Transverse colon (tissue), 4 donors: ENCODE measurements around the gene CFAP91.

ENCODE experiments used
- CTCF ChIP-seq, 5 experiments: fragments of 200-600 bp in 3 of 5; fragments of 450-650 bp in 2 of 5; sonication (generic) in 3 of 5; IDR thresholded peaks; 1 replicate in 2 of 5; 2 replicates in 3 of 5; pipeline ENCODE4 v1.5.1; 2016 to 2017; ENCODE audit warnings: antibody characterized with exemption in 5 of 5, inconsistent platforms in 3 of 5, mild to moderate bottlenecking in 2 of 5, moderate library complexity in 1 of 5
- EP300 ChIP-seq: sonication (generic); formaldehyde crosslinking; IDR thresholded peaks from one replicate; pipeline ENCODE4 v1.6.1; 2017; ENCODE audit warnings: antibody characterized with exemption, low read depth
- POLR2A ChIP-seq: fragments of 450-650 bp; IDR thresholded peaks from one replicate; pipeline ENCODE4 v1.6.1; 2016; ENCODE audit warnings: antibody characterized with exemption, mild to moderate bottlenecking, moderate library complexity
- POLR2AphosphoS5 ChIP-seq, 3 donors: sonication (generic); formaldehyde crosslinking; IDR thresholded peaks; one replicate each; pipeline ENCODE4 v1.6.1; 2016; ENCODE audit warnings: antibody characterized with exemption in 3 of 3

GRCh38 chr3:119747357-119747756 is 44.5 kb downstream of the CFAP91 start:
- no peak for TF ChIP-seq CTCF (IDR thresholded peaks at IDR 0.05)
- TF ChIP-seq EP300: no peak
- no peak for TF ChIP-seq POLR2AphosphoS5 (IDR thresholded peaks at IDR 0.05)
- no peak for TF ChIP-seq POLR2A
